KOPT-K1 (cell line): Measurements from ENCODE around the gene COL18A1.

ENCODE experiments used
- H3K27ac ChIP-seq: fragments of 200-600 bp; sonication (generic); 2 replicates; pipeline ENCODE4 v1.5.1; 2016; ENCODE audit warnings: antibody characterized with exemption, mild to moderate bottlenecking, low read depth, low read length; ENCODE audit not compliant: poor library complexity, severe bottlenecking
- H3K36me3 ChIP-seq: fragments of 200-600 bp; sonication (generic); 2 replicates; pipeline ENCODE4 v1.5.1; 2017; ENCODE audit warnings: antibody characterized with exemption, mild to moderate bottlenecking, low read length, moderate library complexity; ENCODE audit not compliant: insufficient read depth
- H3K9me3 ChIP-seq: fragments of 200-600 bp; sonication (generic); 2 replicates; pipeline ENCODE4 v1.5.1; 2017; ENCODE audit warnings: antibody characterized with exemption, low read length, mild to moderate bottlenecking; ENCODE audit not compliant: insufficient read depth, poor library complexity, severe bottlenecking

The COL18A1 gene

DNA sequence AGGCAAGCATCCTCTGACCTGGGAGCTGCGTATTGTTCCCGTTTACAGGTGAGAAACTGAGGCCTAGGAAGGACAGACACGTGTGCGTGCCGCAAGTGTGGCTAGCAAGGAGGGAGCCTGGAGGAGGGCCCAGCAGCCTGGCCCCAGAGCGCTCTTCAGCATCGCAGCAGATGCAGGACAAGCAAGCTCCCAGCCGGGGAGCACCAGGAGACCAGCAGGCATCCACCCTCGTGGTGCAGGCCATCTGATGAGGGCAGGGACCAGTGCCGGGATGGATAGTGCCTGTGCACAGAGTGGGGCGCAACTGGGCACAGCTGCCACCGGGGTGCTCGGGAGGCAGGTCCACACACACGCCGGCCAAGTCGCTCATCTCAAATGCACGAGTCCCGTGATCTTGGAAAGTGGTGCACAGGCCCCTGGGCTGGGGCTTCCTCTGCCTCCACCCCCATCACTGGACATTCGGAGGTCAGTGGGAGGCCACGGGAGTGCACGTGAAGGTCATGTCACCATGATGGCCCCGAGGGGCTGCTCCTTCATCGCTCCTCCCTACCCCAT, 55.1 kb downstream of the COL18A1 start:
- no peak overlapping the region for H3K27ac ChIP-seq
- H3K9me3 ChIP-seq: peaks cover 17% of the 10 kb centered on the region
- no peaks in the 10 kb centered on the region for H3K36me3 ChIP-seq

DNA sequence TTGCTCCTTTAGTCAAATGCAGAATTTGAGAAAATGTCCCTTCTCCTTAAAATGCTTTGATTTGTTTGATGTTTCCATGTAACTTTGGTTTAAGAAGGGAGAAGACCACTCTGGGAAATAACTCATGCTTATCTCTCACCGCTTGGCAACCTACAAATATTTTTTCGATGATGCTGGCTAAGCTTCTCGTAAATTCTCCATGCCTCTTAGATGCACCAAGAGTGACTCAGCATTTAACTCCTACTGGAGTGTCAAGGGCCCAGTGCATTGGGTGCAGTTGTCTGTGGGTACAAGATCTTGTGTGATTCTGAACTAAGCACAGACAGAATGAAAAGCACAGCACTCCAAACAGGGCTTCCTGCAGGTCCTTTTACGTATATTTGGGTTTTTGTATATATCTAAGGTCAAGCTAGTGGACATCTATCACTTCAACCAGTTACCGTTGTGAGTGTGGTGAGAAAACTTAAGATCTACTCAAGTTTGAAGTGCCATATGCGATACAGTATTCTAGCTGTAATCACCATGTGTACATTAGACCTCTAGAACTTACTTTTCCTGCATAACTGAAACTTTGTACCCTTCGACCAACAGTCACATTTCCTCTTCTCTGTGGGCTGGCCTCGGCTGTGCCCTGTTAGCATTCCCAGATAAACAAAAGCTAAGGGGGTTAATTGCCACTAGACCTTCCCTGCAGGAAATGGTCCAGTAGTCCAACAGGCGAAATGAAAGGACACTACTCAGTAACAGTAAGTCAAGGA, 55.8 kb downstream of the COL18A1 start:
- H3K9me3 ChIP-seq: peaks cover 17% of the 10 kb centered on the region
- H3K36me3 ChIP-seq: no peaks in the 10 kb centered on the region
- no peak overlapping the region for H3K27ac ChIP-seq

DNA sequence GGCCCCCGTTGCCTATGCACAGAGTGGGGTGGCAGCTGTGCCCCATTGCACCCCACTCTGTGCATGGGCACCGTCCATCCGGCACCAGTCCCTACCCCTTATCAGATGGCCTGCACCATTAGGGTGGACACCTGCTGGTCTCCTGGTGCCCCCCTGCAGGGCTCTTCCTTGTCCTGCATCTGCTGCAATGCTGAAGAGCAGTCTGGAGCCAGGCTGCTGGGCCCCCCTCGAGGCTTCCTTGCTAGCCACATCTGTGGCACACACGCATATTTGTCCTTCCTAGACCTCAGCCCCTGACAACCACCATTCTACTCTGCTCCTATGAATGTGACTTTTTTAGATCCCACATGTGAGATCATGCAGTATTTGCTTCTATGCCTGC, 56.4 kb downstream of the COL18A1 start:
- Histone ChIP-seq H3K27ac (no peak overlapping the region), H3K36me3 (no peaks in the 10 kb centered on the region), H3K9me3 (peaks cover 17% of the 10 kb centered on the region)

DNA sequence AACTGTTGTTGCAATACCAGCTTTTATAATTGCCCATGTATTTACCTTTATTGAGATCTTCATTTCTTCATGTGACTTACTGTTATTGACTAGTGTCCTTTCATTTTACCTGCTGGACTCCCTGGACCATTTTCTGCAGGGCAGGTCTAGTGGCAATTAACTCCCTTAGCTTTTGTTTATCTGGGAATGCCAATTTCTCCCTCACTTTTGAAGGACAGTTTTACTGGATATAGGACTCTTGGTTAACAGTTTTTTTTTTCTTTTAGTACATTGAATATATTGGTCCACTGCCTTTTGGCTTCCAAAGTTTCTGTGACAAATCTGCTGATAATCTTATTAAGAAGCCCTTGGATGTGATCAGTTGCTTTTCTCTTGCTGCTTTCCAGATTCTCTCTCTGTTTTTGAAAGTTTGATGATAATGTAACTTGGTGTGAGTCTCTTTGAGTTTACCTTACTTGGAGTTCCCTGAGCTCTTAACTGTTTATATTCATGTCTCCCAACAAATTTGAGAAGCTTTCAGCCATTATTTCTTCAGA, 56.9 kb downstream of the COL18A1 start:
- H3K36me3 ChIP-seq: no peaks in the 10 kb centered on the region
- H3K9me3 ChIP-seq: peaks cover 17% of the 10 kb centered on the region
- no peak overlapping the region for H3K27ac ChIP-seq

DNA sequence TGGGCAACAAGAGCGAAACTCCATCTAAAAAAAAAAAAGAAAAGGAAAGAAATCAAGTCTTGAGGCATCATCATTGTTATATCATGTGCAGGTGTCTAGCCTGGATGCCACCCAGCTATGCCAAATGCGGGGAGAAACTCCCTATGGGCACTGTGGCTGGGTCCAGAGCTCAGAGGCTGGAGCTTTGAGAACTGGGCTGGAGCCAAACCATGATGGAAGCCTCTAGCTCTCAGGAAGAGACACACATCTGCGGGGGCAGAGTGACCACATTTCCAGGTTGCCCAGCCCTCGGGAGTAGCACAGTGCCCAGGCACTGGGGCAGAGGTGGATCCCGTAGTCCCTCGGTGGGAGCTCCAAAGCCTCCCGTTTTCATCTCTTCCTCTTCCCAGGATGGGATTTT, 58.9 kb downstream of the COL18A1 start:
- Histone ChIP-seq H3K27ac (no peak overlapping the region), H3K9me3 (peaks cover 17% of the 10 kb centered on the region), H3K36me3 (no peaks in the 10 kb centered on the region)

DNA sequence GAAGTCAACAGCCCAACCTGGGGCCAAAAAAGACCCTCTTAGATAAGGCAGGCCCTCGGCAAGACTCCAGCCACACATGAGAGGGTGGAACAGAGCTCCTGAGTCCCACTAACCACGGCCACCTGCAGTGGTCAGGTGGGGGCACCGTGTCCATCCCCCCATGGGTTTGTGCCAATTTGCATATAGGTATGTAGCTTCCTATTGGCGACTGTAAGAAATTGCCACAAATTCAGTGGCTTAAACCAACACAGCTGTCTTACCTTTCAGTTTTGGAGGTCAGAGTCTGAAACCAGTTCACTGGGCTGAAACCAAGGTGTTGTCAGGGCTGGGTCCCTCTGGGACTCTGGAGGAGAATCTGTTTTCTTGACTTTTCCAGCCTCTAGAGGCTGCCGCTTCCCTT, 59.3 kb downstream of the COL18A1 start:
- Histone ChIP-seq H3K27ac (no peak overlapping the region), H3K36me3 (no peaks in the 10 kb centered on the region), H3K9me3 (peaks cover 17% of the 10 kb centered on the region)

DNA sequence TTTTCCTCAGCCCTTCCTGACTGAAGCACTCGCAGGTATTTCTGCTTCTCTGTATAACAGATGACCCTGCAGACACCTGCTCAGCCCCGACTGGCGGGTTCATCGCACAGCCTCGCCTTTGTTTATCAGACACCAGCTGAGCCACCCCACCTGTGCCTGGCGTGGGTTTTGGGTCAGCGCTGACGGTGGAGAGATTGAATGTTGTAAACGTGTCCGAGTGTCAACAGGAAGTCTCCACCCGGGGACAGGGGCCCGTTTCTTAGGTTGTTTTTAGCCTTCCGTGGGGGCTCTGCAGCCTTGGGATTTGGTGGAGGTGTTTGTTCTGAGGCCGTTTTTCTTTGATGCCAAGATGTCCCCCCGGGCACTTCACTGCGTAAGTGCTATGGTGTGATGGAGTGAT, 60.1 kb downstream of the COL18A1 start:
- no peaks in the 10 kb centered on the region for H3K36me3 ChIP-seq
- peaks cover 17% of the 10 kb centered on the region for H3K9me3 ChIP-seq
- H3K27ac ChIP-seq: no peak overlapping the region

DNA sequence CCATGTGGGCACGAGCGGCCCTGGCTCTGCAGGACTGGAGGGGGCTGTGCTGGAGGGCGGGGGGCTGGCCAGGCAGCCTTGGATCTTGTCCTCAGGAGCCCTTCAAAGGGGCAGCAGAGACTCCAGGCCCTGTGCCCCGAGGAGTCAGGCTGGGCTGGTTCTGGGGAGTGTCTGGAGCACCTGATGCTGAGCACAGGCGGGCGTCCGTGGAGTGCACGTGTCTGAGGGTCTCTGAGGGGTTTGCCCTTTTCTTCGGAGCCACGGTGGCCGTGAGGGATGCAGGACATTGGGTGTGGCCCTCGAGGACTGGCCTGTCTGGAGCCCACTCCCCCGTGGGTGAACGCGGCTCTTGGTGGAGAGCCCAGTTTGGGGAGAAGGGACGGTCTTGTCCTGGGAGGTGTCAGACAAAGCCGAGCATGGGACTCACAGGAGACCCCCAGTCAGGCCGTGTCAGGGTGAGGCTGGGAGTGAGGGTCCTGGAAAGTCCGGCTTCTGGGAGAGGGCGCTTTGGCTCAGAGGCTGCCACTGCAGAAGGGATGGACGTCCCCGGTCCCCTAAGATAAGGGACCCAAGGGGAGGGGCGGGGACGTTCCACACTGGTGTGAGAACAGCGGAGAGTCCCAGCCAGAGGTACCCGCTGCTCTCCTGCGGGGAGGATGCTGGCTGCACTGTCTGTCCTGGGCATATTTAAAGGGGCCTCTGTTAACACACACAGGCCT, 60.8 kb downstream of the COL18A1 start:
- no peak overlapping the region for H3K27ac ChIP-seq
- no peaks in the 10 kb centered on the region for H3K36me3 ChIP-seq
- H3K9me3 ChIP-seq: peaks cover 17% of the 10 kb centered on the region

DNA sequence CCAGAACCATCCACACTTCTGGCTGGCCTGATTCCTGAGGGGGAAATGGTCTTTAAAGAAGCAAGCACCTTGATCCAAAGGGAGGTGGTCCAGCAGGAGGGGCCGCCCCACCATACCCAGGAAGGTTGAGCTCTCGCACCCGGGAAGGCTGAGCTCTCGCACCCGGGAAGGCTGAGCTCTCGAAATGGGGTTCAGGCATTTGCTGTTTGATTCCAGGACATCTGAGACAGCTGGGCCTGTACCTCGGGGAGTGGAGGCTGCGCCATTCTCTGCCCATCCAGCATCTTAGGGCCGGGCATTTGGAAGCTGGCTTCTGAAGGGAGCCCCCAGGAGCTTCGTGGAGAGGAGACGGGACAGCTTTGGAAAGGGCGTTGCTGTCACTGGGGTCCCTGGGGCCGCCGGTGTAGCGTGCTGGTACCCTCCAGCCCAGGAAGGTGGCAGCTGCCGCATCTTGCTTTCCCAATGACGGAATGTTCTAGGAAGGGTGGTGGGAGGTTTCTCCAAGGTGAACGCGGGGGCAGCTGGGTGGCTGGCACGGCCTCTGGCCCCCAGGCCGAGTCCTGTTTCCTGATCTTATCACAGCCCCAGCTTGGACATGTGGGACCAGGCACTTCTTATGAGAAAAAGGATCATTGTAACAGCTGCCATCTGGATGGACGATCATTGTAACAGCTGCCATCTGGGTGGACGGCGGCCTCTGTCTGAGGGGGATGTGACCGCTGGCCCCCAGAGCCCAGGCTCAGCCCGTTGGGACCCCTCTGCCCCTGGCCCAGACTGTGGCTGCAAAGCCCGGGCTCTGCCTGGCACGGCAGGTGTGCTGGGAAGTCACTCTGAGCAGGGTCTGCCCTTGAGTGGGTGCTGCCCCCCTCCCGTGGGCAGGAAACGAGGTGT, 61.6 kb downstream of the COL18A1 start:
- Histone ChIP-seq H3K27ac (no peak overlapping the region), H3K9me3 (peaks cover 17% of the 10 kb centered on the region), H3K36me3 (no peaks in the 10 kb centered on the region)

DNA sequence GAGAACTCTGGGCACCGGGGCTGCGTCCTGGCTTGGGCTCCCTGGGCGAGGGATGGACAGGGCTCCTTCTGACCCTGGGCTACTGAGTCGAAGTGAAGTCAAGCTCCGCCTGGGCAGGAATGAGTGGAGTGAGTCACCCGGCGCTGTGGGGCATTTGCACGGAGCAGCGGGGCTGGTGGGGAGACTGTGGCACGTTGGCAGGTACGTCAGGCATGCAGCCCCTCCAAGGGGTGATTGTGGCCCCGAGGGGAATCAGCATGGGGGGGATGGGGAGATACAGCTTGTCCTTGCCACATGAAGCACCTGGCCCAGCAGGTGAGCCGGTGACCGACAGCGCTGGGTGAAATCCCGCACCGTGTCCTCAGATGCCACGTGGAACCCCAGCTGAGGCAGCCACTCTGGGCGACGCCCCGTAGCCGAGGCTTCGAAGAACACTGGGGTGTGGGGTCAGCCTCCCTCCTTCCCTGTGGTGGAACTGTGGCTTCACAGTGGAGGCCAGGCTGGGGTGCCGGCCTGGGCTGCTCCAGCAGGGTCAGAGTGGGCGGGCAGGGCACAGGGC, 62.3 kb downstream of the COL18A1 start:
- Histone ChIP-seq H3K9me3 (peaks cover 13% of the 10 kb centered on the region), H3K27ac (no peak overlapping the region), H3K36me3 (no peaks in the 10 kb centered on the region)

DNA sequence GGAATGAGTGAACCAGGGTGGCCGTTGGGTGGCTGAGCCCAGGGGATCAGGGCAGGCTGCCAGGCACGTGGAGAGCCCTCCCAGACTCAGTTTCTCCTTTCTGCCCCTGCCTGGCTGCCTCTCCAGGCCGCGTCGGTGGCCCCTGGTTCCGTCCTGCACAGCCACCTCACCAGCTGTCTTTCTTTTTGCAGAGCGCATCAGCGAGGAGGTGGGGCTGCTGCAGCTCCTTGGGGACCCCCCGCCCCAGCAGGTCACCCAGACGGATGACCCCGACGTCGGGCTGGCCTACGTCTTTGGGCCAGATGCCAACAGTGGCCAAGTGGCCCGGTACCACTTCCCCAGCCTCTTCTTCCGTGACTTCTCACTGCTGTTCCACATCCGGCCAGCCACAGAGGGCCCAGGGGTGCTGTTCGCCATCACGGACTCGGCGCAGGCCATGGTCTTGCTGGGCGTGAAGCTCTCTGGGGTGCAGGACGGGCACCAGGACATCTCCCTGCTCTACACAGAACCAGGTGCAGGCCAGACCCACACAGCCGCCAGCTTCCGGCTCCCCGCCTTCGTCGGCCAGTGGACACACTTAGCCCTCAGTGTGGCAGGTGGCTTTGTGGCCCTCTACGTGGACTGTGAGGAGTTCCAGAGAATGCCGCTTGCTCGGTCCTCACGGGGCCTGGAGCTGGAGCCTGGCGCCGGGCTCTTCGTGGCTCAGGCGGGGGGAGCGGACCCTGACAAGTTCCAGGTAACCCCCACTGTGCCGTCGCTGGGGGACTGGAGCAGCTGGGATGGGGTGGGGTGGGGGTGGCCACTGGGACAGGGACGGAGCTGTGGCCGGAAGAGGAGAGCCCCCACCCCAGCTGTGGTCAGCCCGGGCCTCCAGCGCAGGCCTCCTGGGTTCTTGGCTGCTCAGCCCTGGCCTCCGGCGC, 63.3 kb downstream of the COL18A1 start:
- H3K27ac ChIP-seq: no peak overlapping the region
- H3K36me3 ChIP-seq: no peaks in the 10 kb centered on the region
- peaks cover 3% of the 10 kb centered on the region for H3K9me3 ChIP-seq

DNA sequence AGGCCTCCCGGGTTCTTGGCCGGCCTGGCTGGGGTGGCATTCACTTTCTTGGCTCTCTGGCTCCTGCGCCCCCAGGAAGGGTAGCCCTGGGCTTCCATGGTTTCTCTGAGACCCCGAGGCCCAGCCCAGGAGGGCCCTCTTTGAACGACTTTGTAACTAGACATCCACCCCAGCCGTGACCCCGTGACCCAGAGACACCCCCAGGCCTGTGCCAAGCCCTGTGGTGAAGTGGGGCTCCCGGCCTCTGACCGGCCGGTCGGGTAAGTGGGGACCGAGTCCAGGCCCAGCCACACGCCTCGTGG, 64.0 kb downstream of the COL18A1 start:
- no peaks in the 10 kb centered on the region for H3K36me3 ChIP-seq
- no peaks in the 10 kb centered on the region for H3K9me3 ChIP-seq
- no peak overlapping the region for H3K27ac ChIP-seq

DNA sequence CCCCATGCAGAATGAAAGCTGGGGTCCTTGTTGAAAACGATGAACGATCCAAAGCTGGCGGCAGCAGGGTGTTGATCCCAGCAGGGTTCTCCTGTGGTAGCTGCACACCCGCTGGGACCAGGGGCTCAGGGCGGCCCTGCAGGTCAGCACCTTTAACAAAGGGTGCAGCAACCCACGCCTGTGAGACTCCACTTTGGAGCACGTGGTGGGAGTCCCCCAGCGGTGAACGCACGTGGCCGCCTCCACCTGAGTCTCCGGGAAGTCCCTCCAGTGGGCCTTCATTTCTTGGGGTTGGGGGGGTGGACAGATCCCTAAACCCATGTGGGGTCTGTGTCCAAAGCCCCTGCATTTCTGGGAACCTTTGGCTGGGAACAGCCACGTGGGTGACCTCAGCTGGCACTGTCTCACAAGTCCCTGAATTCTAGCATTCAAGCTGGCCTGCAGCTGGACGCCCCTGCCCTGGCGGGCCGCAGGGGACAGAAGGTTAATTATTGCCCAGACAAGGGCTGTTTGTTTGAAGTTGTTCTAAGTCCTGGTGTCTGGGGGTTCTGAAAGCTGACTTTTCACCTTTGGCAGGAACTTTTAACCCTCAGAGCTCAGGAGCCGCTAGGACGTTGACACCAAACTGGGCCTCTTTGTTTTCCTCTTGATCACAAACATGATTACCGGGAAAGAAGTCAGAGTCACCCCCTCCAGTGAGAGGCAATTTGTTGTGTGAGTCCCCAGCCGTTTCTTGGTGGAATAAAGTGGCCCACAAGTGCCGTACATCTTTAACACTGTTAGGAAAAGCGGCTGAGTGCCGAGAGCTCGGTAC, 64.5 kb downstream of the COL18A1 start:
- H3K27ac ChIP-seq: no peak overlapping the region
- H3K9me3 ChIP-seq: no peaks in the 10 kb centered on the region
- H3K36me3 ChIP-seq: no peaks in the 10 kb centered on the region
